LHCN-M2 (cell line): ENCODE measurements around the gene BTBD3. TPM values are rescaled to one million over a fixed set of nuclear protein-coding genes. Genes with fewer than 3 reads are reported as not detected.
A peak's percentile ranks its signal among the peaks of the same experiment; 100 is the strongest.

ENCODE experiments used
- DNase-seq: peaks from one replicate; pipeline ENCODE4 v3.0.0-alpha.2; 2012; ENCODE audit warnings: low read depth
- total RNA-seq: library from RNA; depleted of rRNA; stranded (reverse); fragments of >200 nt; gene quantifications from 2 replicates; pipeline ENCODE4 v1.2.3, GENCODE V29; 2014

Gene BTBD3
- total RNA-seq, 1 experiment from 2014 or later: 18.9 TPM

GRCh38 chr20:11912659-11913415 is 4.9 kb upstream of the BTBD3 start:
- DNase-seq: no peak

GRCh38 chr20:11918391-11918845 is 725 bp downstream of the BTBD3 start:
- DNase-seq: no peak

DNA sequence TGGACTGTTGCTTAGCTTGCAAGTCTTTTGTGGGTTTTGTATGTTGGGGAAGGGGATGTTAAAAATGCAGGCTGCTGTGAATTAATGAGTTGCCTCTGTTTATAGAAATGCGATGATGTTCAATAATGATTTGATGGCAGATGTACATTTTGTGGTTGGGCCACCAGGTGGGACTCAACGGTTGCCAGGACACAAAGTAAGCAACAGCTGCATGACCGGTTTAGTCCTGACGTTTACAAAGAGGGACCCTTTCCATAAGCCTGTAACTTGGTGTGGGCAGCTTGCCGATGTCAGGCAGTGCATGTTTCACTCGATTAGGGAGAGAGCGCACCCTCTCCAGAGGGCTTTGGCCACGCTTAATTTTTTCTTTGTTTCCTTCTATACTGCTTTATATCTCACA is 1.3 kb downstream of the BTBD3 start:
- peak; percentile 56 for DNase-seq

DNA sequence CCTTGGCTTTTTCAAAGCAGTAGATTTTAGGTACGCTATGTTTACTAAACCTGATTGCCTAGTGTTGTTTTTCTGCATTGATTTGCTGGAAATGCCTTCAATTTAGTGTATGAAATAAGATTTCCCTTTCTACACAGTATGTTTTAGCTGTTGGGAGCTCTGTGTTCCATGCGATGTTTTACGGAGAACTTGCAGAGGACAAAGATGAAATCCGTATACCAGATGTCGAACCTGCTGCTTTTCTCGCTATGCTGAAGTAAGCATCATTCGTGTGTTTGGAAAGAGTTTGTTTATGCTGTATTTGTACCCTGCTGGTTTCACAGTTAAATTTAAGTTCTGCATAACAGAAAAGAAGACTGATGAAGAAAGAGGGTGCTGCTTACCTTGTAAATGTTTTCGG is 1.9 kb downstream of the BTBD3 start:
- DNase-seq: no peak

DNA sequence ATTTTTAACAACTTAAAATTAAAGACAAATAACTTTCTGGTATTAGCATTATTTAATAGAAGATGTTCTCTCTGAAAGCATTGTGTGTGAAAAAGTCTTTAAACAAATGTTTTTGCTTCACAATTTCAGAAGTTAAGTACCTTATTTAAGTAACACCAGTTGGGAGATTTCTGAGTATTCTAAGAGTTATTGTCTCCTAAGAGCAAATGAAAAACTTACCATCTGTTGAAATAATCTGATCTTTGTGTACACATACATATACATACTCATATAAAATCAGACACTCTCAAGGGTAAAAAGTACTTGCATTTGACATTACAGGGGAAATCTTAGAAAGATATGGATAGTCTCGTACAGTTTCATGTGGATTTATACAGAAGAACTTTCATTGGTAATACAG is 2.4 kb downstream of the BTBD3 start:
- DNase-seq: no peak

- DNase-seq: no peak
Observed at GRCh38 chr20:11921321-11921720, 3.6 kb downstream of the BTBD3 start.

- DNase-seq: no peak
Observed at GRCh38 chr20:11922561-11922960, 4.9 kb downstream of the BTBD3 start.

DNA sequence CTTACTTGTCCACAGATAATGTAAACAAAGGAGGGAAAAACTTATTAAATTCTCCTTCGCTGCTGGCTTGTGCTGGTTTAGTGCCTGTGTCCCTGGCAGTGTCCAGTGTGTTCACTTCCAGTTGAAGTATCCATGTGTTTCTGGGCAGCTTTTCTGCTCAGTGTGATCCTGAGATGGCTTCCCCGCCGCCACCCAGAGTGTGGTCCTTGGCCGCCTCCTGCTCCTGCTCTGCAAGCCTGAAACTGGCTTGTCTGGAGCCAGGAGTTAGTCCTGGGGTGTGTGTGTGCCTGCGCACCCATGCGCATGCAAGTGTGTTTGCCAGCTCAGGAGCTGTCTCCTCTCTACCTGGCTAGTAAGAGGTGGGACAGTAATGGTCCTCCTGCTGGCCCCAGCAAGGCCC is 7.2 kb downstream of the BTBD3 start:
- DNase-seq: no peak

- no peak for DNase-seq
Observed at GRCh38 chr20:11926292-11926998, 8.8 kb downstream of the BTBD3 start.

- DNase-seq: no peak
Observed at GRCh38 chr20:11929947-11930346, 12.3 kb downstream of the BTBD3 start.

GRCh38 chr20:11935212-11936154 is 17.8 kb downstream of the BTBD3 start:
- DNase-seq: no peak

DNA sequence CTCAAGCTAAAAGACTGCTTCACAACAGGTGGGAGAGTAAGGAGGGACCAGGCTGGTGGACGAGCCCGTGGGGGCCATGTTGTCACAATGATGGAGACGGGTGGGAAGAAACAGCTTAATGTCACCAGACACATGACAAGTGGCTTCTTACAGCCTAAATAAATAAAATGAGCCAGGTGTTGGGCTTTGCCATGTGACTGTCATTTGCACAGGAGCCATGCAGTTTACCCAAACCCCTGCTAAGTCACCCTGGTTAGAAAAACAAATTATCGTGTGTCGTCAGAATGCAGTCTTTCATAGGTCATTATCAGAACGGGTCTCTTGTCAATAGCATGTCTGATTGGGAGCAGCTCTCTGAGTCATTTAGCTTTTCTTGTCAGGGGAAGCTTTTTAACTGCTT is 18.5 kb downstream of the BTBD3 start:
- DNase-seq: no peak

DNA sequence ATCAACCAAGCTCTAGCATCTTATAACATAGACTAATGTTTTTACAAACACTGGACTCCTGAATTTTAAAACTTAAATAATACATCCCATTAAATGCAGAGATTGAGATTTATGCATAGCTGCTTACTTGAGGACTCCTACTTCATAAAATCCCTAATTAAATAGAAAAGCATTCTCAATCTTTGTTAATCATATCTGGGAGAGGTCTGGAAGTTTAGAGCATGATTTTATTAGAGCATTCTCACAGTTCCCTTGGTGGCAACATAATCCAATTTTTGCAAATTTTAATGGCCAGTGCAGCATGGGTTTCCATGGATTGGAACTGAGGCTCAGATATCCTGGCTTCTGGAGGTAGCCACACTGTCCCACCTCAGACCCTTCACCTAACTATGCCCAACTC is 19.5 kb downstream of the BTBD3 start:
- DNase-seq: no peak

DNA sequence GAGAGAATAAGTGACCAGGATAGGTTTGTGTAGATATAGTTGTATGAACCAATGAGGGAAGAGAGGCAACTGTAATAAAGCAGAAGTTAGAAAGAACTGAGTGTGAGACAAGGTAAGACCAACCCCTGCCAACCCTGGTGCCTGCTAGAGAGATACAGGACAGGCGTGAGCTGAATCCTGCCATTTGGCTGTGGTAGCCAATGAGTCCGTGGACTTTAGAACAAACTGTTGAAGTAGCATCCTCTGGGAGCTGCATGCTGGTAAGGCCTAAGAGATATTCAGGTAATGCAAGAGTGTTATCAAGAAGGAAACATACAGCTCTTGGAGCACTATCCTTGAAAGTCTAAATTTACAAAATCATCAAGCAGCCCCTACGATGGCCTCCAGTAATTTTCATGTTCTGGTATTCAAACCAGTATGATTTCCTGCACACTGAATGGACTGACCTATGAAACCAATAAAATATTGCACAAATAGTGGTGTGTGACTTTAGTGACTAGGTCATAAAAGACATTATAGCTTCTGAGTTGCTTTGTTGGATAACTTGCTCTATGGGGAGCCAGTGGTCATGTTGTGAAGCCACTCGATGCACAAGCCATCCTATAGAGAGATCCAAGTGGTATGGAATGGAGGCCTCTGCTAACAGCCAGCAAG is 24.0 kb downstream of the BTBD3 start:
- no peak for DNase-seq

DNA sequence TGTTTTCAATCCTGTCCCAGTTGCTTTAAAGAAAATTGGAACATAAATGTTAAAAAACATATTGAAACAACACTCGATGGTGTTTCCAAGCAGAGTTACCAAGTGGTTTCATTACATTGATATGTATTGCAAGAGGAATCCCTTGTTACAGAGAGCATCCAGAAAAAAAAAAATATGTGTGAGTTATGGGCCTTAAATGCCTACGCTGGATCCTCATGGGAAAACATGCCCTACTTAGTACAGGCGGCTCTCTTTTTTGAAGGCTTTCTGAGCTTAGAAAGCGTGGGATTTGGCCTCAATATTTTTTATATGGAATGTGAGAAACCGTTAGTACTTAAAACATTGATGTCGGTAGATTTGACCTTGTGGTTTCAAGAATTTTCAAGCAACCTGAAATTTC is 26.1 kb downstream of the BTBD3 start:
- DNase-seq: no peak

DNA sequence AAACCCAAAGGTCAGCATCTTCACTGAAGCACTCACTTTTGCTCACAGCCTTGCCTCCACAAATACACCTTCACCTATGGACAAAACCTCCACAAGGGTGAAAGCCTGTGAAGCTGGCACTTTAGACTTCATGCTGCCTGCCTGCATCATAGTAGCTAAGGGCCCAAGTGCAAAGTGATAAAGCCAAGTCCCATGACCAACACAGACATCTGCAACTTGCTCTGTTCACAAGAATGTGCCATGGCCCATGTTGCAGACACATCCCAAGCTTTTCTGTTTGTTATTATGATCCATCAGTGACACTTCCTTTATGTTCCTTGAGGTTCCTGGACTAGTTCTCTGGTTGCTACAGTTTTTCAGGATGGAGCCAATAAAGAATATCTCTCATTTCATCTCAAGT is 31.1 kb downstream of the BTBD3 start:
- no peak for DNase-seq

DNA sequence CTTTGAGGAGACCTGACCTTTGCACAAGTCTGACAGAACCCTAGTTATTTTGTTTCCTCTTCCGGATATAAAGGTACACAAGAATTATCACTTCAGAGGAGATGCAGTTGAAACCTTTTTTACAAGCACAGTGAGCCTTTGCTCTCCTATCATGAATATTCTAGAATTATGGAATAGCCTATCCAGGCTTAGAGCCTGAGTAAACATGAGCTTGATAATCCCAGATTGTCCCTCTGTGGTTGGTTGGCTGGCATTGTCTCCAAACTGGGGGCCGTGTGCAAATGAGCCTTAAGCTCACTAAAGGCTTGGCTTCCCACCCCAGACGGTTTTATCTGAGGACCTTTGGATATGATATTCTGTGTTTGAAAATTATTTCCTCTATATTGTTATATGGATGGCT is 32.0 kb downstream of the BTBD3 start:
- no peak for DNase-seq

DNA sequence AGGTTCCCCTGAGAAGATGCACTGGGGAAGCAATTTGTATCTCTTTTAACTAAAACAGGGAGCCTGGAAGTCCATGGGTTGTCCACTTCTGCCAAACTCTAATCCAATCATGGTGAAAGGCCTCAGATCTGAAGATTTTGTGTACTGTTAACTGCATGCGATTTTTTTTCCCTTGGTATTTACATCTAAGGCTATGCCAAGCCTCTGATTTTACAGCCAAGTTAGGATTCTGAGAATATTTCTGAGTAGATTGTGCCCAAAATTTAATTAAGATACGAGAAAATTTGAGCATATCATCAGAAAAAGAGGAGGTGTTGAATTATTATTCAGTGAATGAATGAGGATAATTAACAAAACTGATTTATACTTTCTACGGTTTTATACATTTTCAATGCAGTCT is 34.0 kb downstream of the BTBD3 start:
- DNase-seq: no peak

GRCh38 chr20:11952639-11953038 is 34.9 kb downstream of the BTBD3 start:
- no peak for DNase-seq

GRCh38 chr20:11957911-11958310 is 40.2 kb downstream of the BTBD3 start:
- no peak for DNase-seq

DNA sequence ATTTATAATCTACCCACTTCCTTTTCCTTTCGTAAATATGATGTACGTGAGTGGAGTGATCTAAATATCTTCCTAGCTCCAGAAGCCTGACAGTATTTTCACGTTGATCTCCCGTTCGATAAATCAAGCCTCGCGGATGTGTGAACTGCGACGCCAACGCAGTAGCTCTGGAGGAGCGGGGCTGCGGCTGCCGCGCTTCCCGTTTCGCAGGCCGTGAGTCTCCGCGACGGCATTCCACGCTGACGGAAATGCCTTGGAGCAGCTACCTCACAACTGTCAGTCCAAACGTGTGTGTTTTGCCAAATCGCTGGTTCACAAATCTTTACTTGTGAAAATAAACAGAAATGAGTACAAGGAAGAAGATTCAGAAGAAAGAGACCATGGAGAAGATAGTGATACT is 41.2 kb downstream of the BTBD3 start:
- no peak for DNase-seq

DNA sequence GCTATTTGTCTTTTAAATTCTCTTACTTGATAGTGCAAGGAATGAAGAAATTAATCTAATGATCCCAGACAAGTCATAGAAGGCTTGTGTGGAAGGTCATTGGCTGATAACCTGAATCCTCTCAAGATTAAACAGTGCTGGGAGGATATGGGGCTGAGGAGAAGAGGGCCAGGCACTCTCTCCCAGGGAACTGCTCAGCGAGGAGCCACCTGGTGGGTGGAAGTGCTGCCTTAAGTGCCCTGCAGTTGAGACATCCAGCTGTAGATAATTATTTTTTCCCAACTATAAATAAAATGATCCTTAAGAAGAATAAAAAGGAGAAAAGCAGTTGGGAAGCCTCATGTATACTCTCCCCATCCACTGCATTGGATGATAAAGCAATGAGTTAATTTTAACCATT is 47.9 kb downstream of the BTBD3 start:
- no peak for DNase-seq
